Right renal cortex interstitium (tissue), 3 donors: ENCODE results near the gene ZNF266. TPM values are rescaled to one million over a fixed set of nuclear protein-coding genes. Genes with fewer than 3 reads are reported as not detected.

Experiments
- polyA plus RNA-seq, 3 donors: library from polyadenylated mRNA; unstranded; fragments of 120-200 nt; gene quantifications; one replicate each; pipeline ENCODE4 v1.2.1, GENCODE V29; 2013; ENCODE audit not compliant: insufficient read length in 3 of 3

The ZNF266 gene
- polyA plus RNA-seq, 3 donors: 27.4 to 48.4 (median 44.6) TPM

Other genes with a start within 250 kb of the ZNF266 start
- not detected for gene OR7D4, start 216.0 kb downstream of the ZNF266 start, polyA plus RNA-seq
- not detected for gene OR7E24, start 184.6 kb downstream of the ZNF266 start, polyA plus RNA-seq
- gene ZNF699, start 125.7 kb downstream of the ZNF266 start, polyA plus RNA-seq: 1 to 10 TPM; 6.7 to 7.2 (median 7.0) TPM
- gene ZNF559, start 111.4 kb downstream of the ZNF266 start, polyA plus RNA-seq: 10 to 100 TPM; 60.8 to 68.4 (median 67.6) TPM
- 10 to 100 TPM in 2 of 3 donors, 1 to 10 TPM in 1; 8.8 to 11.8 (median 11.3) TPM for gene ZNF177, start 72.6 kb downstream of the ZNF266 start, polyA plus RNA-seq
- gene ZNF560, start 63.0 kb upstream of the ZNF266 start, polyA plus RNA-seq: 1 to 10 TPM in 1 of 3 donors, under 1 TPM in 2; 0.50 to 1.2 (median 0.83) TPM
- 10 to 100 TPM; 23.1 to 24.7 (median 24.2) TPM for gene ZNF426, start 103.1 kb upstream of the ZNF266 start, polyA plus RNA-seq
- 10 to 100 TPM; 15.3 to 18.3 (median 15.9) TPM for gene ZNF121, start 148.9 kb upstream of the ZNF266 start, polyA plus RNA-seq
- 10 to 100 TPM; 64.5 to 68.7 (median 66.8) TPM for gene ZNF561, start 185.7 kb upstream of the ZNF266 start, polyA plus RNA-seq
- gene ZNF562, start 239.5 kb upstream of the ZNF266 start, polyA plus RNA-seq: 10 to 100 TPM; 23.3 to 26.2 (median 24.2) TPM